GM13976 (cell line): Measurements from ENCODE around the gene EPC1.

Source experiments
- DNase-seq: peaks from one replicate; pipeline ENCODE4 v3.0.0; 2012; ENCODE audit warnings: low spot score
- in situ Hi-C: fragments of 300-500 bp; cut with MboI; formaldehyde crosslinking; loops from one replicate; pipeline ENCODE4 v1.12.0; 2022; ENCODE audit warnings: low sequenced_read_pairs, mixed read lengths, inconsistent platforms; ENCODE audit not compliant: unreplicated experiment
- TF ChIP-seq, protein P1 (sequence below): IDR thresholded peaks from 2 replicates; pipeline ENCODE4 v1.5.1; 2012; ENCODE audit warnings: borderline replicate concordance, mild to moderate bottlenecking; ENCODE audit not compliant: insufficient read depth; ENCODE audit errors: extremely low read depth, missing control alignments, control extremely low read depth

EPC1 gene

DNA sequence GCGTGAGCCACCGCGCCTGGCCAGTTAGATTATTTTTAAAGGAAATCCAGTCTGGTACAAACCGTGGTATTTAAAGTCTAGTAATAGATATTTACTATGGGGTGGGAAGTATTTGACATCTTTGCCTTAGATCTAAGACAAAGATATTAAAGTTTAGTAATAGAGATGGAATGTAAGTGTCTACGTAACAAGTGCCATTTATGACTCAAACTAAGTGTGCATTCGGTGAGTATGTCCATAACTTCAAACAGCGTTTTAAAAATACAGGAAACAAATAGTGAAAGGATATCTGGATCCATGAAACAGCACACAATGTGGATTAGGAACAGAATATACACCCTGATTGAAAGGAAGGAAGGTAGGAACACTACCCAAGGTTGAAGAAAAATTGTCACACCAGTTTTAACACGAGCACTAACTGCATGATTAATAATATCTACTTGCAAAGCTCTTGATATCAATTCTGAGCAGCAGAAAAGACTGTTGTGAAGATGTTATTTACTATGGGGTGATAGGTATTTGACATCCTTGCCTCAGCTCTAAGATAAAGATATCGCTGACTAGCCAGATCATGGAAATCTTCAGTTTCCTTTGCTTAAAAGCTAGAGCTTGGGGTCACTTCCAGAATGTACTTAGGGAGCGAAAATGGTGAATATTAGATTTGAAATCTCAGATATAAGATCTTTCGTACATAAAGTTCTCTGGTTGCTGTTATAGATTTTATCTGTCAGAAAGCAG, 48.7 kb downstream of the EPC1 start:
- in situ Hi-C loops, result no loop called here
- DNase-seq, result no peak
- TF ChIP-seq, protein P1, sequence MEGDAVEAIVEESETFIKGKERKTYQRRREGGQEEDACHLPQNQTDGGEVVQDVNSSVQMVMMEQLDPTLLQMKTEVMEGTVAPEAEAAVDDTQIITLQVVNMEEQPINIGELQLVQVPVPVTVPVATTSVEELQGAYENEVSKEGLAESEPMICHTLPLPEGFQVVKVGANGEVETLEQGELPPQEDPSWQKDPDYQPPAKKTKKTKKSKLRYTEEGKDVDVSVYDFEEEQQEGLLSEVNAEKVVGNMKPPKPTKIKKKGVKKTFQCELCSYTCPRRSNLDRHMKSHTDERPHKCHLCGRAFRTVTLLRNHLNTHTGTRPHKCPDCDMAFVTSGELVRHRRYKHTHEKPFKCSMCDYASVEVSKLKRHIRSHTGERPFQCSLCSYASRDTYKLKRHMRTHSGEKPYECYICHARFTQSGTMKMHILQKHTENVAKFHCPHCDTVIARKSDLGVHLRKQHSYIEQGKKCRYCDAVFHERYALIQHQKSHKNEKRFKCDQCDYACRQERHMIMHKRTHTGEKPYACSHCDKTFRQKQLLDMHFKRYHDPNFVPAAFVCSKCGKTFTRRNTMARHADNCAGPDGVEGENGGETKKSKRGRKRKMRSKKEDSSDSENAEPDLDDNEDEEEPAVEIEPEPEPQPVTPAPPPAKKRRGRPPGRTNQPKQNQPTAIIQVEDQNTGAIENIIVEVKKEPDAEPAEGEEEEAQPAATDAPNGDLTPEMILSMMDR, result no peak

DNA sequence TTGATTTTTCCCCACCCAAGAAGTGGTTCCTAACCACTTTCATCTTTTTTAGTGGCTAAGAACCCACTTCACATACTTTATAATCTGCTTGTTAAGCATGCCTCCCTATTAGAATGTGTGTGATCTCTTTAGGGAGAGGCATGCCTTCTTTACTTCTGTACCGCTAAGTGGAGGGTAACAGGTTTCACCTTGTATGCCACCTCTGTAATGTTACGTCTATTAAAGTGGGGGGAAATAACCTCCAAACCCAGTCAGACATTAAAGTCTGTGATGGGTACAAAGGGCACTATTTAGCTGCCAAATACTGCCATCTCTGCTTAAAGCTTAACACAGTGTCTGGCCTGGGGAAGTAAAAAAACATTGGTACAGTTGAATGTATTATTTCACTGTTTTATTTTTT, 51.9 kb downstream of the EPC1 start:
- DNase-seq, result no peak
- in situ Hi-C loops, result no loop called here
- TF ChIP-seq, protein P1, result no peak

DNA sequence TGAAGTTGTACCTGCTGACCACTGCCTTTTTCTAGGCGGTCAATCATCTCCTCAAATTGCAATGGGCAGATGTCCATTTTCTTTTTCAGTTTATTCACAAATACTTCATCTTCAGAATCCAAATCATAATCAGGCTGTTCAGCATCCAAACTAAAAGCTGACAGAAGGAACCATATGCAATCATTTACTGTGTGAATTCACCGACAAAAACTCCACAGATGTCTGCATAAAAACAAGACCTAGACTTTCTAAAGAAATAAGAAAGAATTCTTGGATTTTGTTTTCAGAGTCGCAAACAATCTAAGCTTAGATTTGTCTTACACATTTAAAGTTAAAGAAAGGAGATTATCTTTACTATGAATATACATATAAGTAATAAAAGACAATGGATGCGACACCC, 53.4 kb downstream of the EPC1 start:
- in situ Hi-C loops, result no loop called here
- TF ChIP-seq, protein P1, result no peak
- DNase-seq, result no peak

DNA sequence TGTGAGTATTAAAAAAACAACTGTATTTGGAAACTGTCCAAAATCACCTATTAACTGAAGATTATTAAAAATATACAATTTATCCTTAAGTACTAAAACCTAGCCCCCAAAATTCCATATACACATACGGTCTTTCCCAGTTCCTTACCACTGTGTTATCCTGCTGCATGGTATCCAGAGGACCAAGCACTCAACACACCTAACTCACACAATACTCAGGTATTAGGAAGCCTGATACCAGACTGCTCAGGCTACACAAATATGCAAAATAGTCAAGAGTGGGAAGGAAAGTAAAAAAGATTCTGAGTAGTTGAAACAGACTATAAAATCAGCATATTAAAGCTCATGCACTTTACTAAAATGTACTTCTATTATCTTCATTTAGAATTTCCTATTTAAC, 67.2 kb downstream of the EPC1 start:
- in situ Hi-C loops, result no loop called here
- no peak for DNase-seq
- TF ChIP-seq, protein P1, result no peak

DNA sequence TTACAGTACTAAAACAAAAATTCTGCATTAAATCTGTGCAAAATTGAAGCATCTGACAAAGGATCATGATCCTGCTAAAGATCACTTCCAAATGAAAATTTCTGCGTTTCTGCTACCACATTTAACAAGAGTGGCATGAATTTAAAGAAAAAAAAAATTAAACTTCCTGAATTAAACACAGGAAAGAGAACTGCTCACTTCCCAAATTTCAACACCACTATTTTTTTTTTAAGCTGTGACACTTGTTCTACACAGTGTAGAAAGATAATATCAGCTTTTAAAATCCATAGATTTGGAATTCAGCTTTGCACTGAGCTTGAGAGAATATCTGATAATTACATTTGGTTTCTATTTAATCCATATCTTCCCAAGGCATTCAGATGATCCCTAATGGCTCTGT, 73.6 kb downstream of the EPC1 start:
- in situ Hi-C loops, result no loop called here
- TF ChIP-seq, protein P1, result no peak
- no peak for DNase-seq

DNA sequence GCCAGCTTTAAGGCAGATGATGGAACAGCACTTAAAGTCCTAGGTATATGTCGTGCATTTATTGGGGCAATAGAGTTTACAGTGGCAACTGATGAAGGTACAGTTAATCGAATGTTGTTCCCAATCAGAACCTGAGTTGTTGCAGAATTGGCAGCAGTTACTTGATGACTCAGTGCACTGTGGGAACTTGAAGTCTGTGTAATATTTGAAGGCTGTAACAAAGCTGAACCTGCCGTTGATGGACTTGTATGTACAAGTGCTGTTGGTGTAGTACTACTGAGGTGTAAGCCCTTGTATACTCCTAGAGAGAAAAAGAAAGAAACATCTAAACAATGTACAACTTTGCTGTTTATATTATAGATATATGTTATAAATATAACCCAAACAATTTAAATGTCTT, 75.3 kb downstream of the EPC1 start:
- DNase-seq, result no peak
- TF ChIP-seq, protein P1, result no peak
- in situ Hi-C loops, result no loop called here

DNA sequence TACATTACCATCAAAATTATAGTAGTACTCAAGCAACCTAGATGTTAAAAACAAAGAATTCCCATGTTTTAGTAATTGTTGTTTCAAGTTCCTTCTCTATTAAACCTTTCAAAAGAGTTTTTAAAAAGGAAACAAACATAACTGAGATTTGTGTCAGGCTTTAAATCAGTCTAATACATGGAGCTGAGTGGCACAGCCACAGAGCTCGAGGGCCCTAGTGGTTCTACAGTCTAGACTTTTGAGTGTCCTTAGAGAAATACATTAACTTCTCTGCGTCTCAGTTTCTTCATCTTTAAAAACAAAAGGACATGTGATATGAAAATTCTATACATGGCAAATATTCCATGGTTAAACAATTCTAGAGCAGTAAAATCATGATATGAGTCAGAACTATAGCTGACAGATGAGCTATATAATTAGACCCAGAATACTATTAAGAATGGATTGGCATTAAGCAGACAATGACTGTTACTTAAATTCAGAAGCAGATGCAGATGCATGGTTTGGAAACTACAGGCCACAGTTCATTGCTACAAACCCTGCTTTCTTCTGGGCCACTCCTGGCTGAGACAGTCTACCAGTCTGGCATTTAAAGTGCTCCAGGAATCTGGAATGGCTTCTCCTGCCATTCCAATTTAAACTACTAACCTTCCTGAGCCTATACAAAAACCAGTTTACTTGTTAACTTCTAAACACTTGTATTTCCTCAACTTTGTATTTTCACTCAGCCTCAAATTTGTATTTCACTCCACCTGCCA, 77.4 kb downstream of the EPC1 start:
- TF ChIP-seq, protein P1, result no peak
- in situ Hi-C loops, result no loop called here
- DNase-seq, result no peak
